SH-SY5Y (cell line): ENCODE data around the gene CNTN5.

Source experiments
- GATA2 ChIP-seq: IDR thresholded peaks from 2 replicates; pipeline ENCODE4 v1.6.1; 2011; ENCODE audit warnings: mild to moderate bottlenecking, low read depth, low read length
- GATA3 ChIP-seq: IDR thresholded peaks from 2 replicates; pipeline ENCODE4 v1.6.1; 2011; ENCODE audit warnings: low read depth, mild to moderate bottlenecking, low read length, moderate library complexity

DNA sequence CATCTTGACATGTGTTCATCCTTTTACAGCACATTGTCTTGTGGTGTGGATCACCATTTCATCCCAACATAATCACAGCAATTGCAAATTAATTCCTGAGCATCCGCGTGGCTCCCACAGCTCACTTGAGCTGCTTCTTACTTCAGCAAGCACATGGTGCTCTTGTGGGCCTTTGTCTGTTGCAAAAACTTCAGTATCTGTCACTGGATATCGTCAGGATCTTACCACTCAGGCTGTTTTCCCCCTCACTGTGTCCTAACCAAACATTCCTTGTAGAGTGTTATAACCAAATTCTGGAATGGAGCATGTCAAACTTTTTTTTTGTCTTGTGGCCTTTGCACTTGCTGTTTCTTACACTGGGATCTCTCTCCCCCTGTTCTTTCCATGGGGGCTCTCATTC lies 983.2 kb downstream of the CNTN5 start:
- no peak for TF ChIP-seq GATA2
- no peak for TF ChIP-seq GATA3
